Endodermal cell (in vitro differentiated cells): ENCODE data around the gene SPOCK1. TPM values are rescaled to one million over a fixed set of nuclear protein-coding genes. Genes with fewer than 3 reads are reported as not detected.

Experiments
- DNase-seq: peaks from one replicate; pipeline ENCODE4 v3.0.0-alpha.2; 2017
- H3K27ac ChIP-seq: 2 replicates; pipeline ENCODE4 v1.5.1; 2013; ENCODE audit warnings: mild to moderate bottlenecking, low read depth, low read length, moderate library complexity
- H3K27me3 ChIP-seq: 2 replicates; pipeline ENCODE4 v1.6.1; 2013; ENCODE audit warnings: mild to moderate bottlenecking, low read length, moderate library complexity; ENCODE audit not compliant: insufficient read depth, control insufficient read depth, poor library complexity, severe bottlenecking
- H3K36me3 ChIP-seq: 2 replicates; pipeline ENCODE4 v1.7.0; 2013; ENCODE audit warnings: mild to moderate bottlenecking, low read length, moderate library complexity; ENCODE audit not compliant: control insufficient read depth, insufficient read depth
- H3K4me1 ChIP-seq: one replicate; pipeline ENCODE4 v1.7.0; 2013; ENCODE audit warnings: low read length; ENCODE audit not compliant: control insufficient read depth, insufficient read depth
- H3K4me3 ChIP-seq: 2 replicates; pipeline ENCODE4 v1.5.1; 2013; ENCODE audit warnings: mild to moderate bottlenecking, low read length, moderate library complexity
- H3K9ac ChIP-seq: 2 replicates; pipeline ENCODE4 v1.6.1; 2013; ENCODE audit warnings: mild to moderate bottlenecking, low read length, moderate library complexity; ENCODE audit not compliant: poor library complexity, severe bottlenecking; ENCODE audit errors: extremely low read depth
- H3K9me3 ChIP-seq: 2 replicates; pipeline ENCODE4 v1.6.1; 2013; ENCODE audit warnings: mild to moderate bottlenecking, low read length, moderate library complexity; ENCODE audit not compliant: control insufficient read depth
- H3K27ac Mint-ChIP-seq: 2 replicates; pipeline ENCODE4 v1.8.0; 2020; ENCODE audit warnings: mixed read lengths
- H3K27me3 Mint-ChIP-seq: 2 replicates; pipeline ENCODE4 v1.8.0; 2021; ENCODE audit warnings: mild to moderate bottlenecking, mixed read lengths; ENCODE audit not compliant: insufficient read depth
- H3K36me3 Mint-ChIP-seq: 2 replicates; pipeline ENCODE4 v1.8.0; 2020; ENCODE audit warnings: low read depth, mixed read lengths
- H3K4me1 Mint-ChIP-seq: 2 replicates; pipeline ENCODE4 v1.8.0; 2020; ENCODE audit warnings: mixed read lengths
- H3K4me3 Mint-ChIP-seq: 2 replicates; pipeline ENCODE4 v1.8.0; 2020; ENCODE audit warnings: mild to moderate bottlenecking, moderate library complexity, mixed read lengths
- H3K9me3 Mint-ChIP-seq: 2 replicates; pipeline ENCODE4 v1.8.0; 2020; ENCODE audit warnings: mild to moderate bottlenecking, mixed read lengths
- WGBS, 2 experiments: methylation state at CpG; one replicate each; pipeline versions ENCODE4 v1.1.5 to v1.1.7; 2013; ENCODE audit warnings: missing lambda C conversion rate in 2 of 2, mixed read lengths in 1 of 2; ENCODE audit not compliant: insufficient coverage in 1 of 2, insufficient read length in 1 of 2; 5-methylcytosine and 5-hydroxymethylcytosine counted together
- total RNA-seq, 2 donors: library from RNA; stranded (reverse); fragmentation: NEBNext Ultra II Directional in 1 of 2; extraction: Animal tissue kit (Norgen Biotek cat#: 25700) in 1 of 2; gene quantifications; 2 replicates in 1 of 2; 3 replicates in 1 of 2; pipeline ENCODE4 v1.2.1, GENCODE V29; 2021
- TF ChIP-seq, protein P1 (sequence below): fragments of 200-600 bp; sonication (generic); conservative IDR thresholded peaks from 2 replicates; pipeline ENCODE4 v1.5.0; 2021; ENCODE audit warnings: antibody characterized with exemption, mild to moderate bottlenecking

SPOCK1 gene
- total RNA-seq, 2 donors from 2014 or later, result 25.8 to 39.8 TPM

DNA sequence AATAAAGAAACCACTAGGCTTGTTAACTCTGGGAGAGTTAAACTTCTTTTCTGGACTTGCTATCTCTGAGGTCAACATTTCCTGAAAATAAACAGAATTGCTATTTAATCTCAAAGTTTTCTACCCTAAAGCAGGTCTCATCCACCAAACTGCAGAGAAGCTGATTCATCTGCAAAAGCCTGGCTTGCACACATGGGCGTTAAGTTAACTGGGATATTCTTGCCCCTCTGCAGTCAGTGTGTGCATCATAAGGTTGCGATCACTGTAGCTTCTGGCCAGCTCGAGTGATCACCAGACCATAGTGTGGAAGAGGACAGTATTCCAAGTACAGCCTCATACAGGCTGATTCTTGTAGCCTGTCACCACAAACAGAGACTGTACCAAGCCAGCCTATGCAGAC, 99.2 kb downstream of the SPOCK1 start:
- Histone ChIP-seq H3K9ac (no peak overlapping the region), H3K36me3 (no peaks in the 10 kb centered on the region), H3K27ac (no peak overlapping the region), H3K9me3 (no peaks in the 10 kb centered on the region), H3K4me1 (no peaks in the 10 kb centered on the region), H3K27me3 (peaks cover 4% of the 10 kb centered on the region), H3K4me3 (no peak overlapping the region)
- peaks cover 8% of the 10 kb centered on the region for H3K27me3 Mint-ChIP-seq
- H3K4me1 Mint-ChIP-seq, result no peaks in the 10 kb centered on the region
- no peak overlapping the region for H3K27ac Mint-ChIP-seq
- H3K9me3 Mint-ChIP-seq, result no peaks in the 10 kb centered on the region
- no peak overlapping the region for H3K4me3 Mint-ChIP-seq
- no peaks in the 10 kb centered on the region for H3K36me3 Mint-ChIP-seq
- DNase-seq, result no peak
- 87% methylated on average over 3 of the region's 3 CpGs; no CpG with 5 or more reads in 1 of the 2 experiments for WGBS, 2 experiments
- TF ChIP-seq, protein P1, sequence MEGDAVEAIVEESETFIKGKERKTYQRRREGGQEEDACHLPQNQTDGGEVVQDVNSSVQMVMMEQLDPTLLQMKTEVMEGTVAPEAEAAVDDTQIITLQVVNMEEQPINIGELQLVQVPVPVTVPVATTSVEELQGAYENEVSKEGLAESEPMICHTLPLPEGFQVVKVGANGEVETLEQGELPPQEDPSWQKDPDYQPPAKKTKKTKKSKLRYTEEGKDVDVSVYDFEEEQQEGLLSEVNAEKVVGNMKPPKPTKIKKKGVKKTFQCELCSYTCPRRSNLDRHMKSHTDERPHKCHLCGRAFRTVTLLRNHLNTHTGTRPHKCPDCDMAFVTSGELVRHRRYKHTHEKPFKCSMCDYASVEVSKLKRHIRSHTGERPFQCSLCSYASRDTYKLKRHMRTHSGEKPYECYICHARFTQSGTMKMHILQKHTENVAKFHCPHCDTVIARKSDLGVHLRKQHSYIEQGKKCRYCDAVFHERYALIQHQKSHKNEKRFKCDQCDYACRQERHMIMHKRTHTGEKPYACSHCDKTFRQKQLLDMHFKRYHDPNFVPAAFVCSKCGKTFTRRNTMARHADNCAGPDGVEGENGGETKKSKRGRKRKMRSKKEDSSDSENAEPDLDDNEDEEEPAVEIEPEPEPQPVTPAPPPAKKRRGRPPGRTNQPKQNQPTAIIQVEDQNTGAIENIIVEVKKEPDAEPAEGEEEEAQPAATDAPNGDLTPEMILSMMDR, result no peak

DNA sequence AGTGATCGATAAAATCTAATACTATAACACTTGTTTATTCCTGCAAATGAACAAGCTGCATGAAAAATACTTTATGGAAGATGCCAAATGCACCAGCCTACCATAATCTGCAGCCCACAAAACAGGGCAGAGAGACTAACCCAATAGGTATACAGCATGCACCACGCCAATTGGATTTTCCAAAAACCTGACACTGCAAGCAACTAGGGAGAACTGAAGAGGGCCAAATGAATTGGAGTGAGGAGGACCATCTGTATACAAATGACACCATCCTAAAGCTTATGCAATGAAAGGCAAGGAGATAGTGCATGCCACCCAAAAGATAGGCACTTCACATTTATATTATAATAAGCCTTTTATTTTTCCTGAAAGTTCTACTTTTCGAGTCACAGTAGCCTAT, 100.4 kb downstream of the SPOCK1 start:
- WGBS, 2 experiments, result 79 to 93% methylated on average over 2 to 3 of the region's 3 CpGs
- no peak overlapping the region for H3K4me3 ChIP-seq
- no peak for DNase-seq
- Mint-ChIP-seq H3K27ac (no peak overlapping the region), H3K9me3 (no peaks in the 10 kb centered on the region), H3K4me3 (no peak overlapping the region), H3K36me3 (no peaks in the 10 kb centered on the region), H3K4me1 (no peaks in the 10 kb centered on the region), H3K27me3 (peaks cover 8% of the 10 kb centered on the region)
- H3K9me3 ChIP-seq, result no peaks in the 10 kb centered on the region
- peaks cover 14% of the 10 kb centered on the region for H3K27me3 ChIP-seq
- no peaks in the 10 kb centered on the region for H3K36me3 ChIP-seq
- TF ChIP-seq, protein P1, result no peak
- H3K27ac ChIP-seq, result no peak overlapping the region
- H3K4me1 ChIP-seq, result no peaks in the 10 kb centered on the region
- H3K9ac ChIP-seq, result no peak overlapping the region

DNA sequence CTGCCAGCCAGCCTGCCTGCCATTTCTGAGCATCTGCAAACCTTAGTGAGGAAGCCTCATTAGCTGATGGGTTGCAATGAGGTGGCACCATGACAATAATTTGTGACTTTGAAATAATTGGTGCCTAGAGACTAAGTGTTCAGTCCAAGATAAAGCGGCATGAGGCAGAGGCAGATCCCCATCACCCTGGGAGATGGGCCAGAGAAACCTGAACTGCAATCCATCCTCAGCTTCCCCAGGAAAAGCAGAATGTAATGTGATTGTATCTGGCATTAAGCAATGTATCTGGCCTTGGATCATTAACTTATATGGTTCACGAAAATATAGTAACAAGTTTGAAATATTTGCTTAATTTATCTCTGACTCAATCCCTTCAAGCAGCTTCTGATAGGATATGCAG, 101.0 kb downstream of the SPOCK1 start:
- Mint-ChIP-seq H3K27ac (no peak overlapping the region), H3K36me3 (no peaks in the 10 kb centered on the region), H3K4me1 (no peaks in the 10 kb centered on the region), H3K9me3 (no peaks in the 10 kb centered on the region), H3K4me3 (no peak overlapping the region), H3K27me3 (peaks cover 8% of the 10 kb centered on the region)
- no peaks in the 10 kb centered on the region for H3K9me3 ChIP-seq
- no peak for DNase-seq
- TF ChIP-seq, protein P1, result no peak
- 71 to 89% methylated on average over 1 to 2 of the region's 2 CpGs for WGBS, 2 experiments
- no peak overlapping the region for H3K27ac ChIP-seq
- H3K4me3 ChIP-seq, result no peak overlapping the region
- no peaks in the 10 kb centered on the region for H3K4me1 ChIP-seq
- no peaks in the 10 kb centered on the region for H3K36me3 ChIP-seq
- no peak overlapping the region for H3K9ac ChIP-seq
- peaks cover 17% of the 10 kb centered on the region for H3K27me3 ChIP-seq
